Lower leg skin (tissue), 4 donors: Measurements from ENCODE around the gene TSPAN11. TPM values are rescaled to one million over a fixed set of nuclear protein-coding genes. Genes with fewer than 3 reads are reported as not detected.

Experiments
- DNase-seq, 2 donors: peaks; one replicate each; pipeline ENCODE4 v3.0.0-alpha.2; 2019; ENCODE audit warnings: low spot score in 2 of 2
- H3K4me3 ChIP-seq: fragments of 200-600 bp; sonication (generic); 2 replicates; pipeline ENCODE4 v1.5.1; 2017; ENCODE audit warnings: mild to moderate bottlenecking, low read depth; ENCODE audit not compliant: poor library complexity, severe bottlenecking
- POLR2A ChIP-seq, 2 donors: fragments of 450-650 bp; IDR thresholded peaks; one replicate each; pipeline ENCODE4 v1.6.1; 2016 to 2017; ENCODE audit warnings: antibody characterized with exemption in 2 of 2, mild to moderate bottlenecking in 1 of 2, moderate library complexity in 1 of 2
- WGBS, 2 donors: methylation state at CpG; one replicate each; pipeline ENCODE4 v1.1.5; 2018; 5-methylcytosine and 5-hydroxymethylcytosine counted together
- intact Hi-C: fragments of 100-400 bp; cut with DNase I; formaldehyde crosslinking; loops from one replicate; pipeline ENCODE4 v1.15.0; 2023; ENCODE audit warnings: low total_unique reads
- total RNA-seq, 4 donors: library from RNA; depleted of rRNA; stranded (reverse); fragments of >200 nt; gene quantifications; one replicate each; pipeline ENCODE4 v1.1.0, GENCODE V29; 2016
- TF ChIP-seq, protein P1 (sequence below), 3 donors: fragments of 450-650 bp; IDR thresholded peaks; one replicate each; pipeline ENCODE4 v1.5.1; 2016; ENCODE audit warnings: antibody characterized with exemption in 3 of 3, mild to moderate bottlenecking in 3 of 3, moderate library complexity in 2 of 3

TSPAN11 gene
- total RNA-seq, 4 donors from 2014 or later = 1.3 to 5.4 (median 2.2) TPM

DNA sequence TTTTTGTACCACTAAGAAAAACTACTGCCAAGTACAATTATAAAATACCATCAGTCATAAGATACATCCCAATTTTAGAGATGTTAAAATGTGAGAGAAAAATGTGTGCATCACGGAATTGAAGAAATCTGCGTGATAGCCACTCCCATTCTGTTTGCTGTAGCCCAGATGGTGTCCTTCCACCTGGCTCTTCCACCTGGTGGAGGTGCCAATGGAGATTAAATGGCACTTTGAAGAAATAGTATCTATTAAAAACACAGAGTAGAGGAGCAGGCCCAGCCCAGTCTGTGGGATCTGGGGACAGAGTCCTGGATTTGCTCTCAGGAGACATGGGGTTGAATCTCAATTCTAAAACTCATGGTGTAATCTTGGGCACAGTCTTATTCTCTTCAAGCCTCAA, 35.5 kb downstream of the TSPAN11 start:
- WGBS, 2 donors = 85 to 94% methylated on average over 2 of the region's 2 CpGs
- no peak for DNase-seq

DNA sequence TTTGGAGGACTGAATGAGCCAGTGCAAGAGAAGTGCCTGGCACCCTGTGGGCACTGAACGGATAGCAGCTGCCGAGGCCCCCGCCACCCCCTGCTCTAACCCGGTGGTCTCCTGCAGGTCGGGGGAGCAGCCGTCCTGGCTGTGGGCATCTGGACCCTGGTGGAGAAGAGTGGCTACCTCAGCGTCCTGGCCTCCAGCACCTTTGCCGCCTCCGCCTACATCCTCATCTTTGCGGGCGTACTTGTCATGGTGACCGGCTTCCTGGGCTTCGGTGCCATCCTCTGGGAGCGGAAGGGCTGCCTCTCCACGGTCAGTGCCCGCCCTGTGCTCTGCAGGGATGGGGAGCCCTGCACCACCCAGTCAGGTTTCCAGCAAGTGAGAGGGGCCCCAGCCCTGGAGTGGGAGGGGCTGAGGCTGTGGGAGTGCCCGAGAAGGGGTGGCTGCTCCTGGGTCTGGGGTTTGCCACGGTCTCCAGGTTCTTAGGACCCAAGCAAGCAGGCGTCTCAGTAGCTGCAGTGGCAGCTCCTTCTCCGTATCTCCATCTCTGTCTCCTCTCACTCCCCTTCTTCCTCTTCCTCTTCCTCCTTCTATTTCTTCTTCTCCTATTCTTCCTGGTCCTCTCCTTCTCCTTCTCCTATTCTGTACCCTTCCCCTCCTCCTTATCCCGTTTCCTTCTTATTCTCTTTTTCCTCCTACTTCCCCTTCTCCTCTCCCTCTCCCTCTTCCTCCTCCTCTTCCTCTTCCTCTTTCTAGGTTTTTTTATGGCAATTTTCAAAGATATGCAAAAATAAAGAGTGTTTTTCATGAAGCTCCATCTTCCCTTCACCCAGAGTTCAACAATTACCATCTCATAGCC, 37.4 kb downstream of the TSPAN11 start:
- 86 to 89% methylated on average over 15 to 21 of the region's 21 CpGs for WGBS, 2 donors
- TF ChIP-seq, protein P1, sequence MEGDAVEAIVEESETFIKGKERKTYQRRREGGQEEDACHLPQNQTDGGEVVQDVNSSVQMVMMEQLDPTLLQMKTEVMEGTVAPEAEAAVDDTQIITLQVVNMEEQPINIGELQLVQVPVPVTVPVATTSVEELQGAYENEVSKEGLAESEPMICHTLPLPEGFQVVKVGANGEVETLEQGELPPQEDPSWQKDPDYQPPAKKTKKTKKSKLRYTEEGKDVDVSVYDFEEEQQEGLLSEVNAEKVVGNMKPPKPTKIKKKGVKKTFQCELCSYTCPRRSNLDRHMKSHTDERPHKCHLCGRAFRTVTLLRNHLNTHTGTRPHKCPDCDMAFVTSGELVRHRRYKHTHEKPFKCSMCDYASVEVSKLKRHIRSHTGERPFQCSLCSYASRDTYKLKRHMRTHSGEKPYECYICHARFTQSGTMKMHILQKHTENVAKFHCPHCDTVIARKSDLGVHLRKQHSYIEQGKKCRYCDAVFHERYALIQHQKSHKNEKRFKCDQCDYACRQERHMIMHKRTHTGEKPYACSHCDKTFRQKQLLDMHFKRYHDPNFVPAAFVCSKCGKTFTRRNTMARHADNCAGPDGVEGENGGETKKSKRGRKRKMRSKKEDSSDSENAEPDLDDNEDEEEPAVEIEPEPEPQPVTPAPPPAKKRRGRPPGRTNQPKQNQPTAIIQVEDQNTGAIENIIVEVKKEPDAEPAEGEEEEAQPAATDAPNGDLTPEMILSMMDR (IDR thresholded peaks at IDR 0.05) = no peak
- no peak for TF ChIP-seq POLR2A (IDR thresholded peaks at IDR 0.05)
- intact Hi-C loops = no loop called here
- H3K4me3 ChIP-seq = no peak overlapping the region
- no peak for DNase-seq

More for the DNA sequence above, 35.5 kb downstream of the TSPAN11 start:
- intact Hi-C loops = no loop called here
- no peak for TF ChIP-seq POLR2A (IDR thresholded peaks at IDR 0.05)
- TF ChIP-seq, protein P1 (IDR thresholded peaks at IDR 0.05) = no peak
- no peak overlapping the region for H3K4me3 ChIP-seq

DNA sequence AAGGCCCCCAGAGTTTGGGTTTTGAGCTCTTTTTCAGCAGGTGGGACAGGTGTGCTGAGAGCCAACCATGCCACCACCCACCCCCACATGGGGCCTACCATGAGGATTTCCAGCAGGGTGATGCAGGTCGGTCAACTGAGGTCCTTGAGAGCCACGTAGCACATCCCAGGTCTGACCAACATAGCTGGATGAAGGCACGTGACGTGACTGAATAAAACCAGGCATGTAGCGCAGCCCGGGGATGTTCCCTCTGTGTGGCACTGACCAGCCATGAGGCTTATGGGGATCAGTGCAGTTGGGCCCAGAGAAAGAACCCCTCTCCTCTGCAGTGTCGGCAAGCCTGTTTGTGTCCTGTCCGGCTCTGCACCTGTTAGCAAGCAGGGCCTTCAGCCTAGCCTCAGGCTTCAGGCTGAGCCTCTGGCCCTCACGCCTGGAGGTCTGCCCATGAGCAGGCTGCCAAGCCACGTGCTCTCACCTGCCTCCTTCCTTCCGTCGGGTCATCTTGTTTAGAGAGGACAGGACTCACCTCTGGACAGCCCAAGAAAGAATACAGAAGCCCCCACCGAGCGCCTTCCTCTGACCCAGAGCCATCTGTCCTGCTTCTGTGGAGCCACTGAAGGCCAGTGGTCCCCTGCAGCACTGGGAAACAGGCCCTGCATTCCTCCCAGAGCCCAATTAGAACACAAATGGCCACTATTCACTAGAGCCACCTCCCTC, 38.5 kb downstream of the TSPAN11 start:
- TF ChIP-seq, protein P1 (IDR thresholded peaks at IDR 0.05) = no peak
- TF ChIP-seq POLR2A (IDR thresholded peaks at IDR 0.05) = no peak
- WGBS, 2 donors = 85 to 89% methylated on average over 13 to 14 of the region's 14 CpGs
- H3K4me3 ChIP-seq = no peak overlapping the region
- DNase-seq = no peak
- intact Hi-C loops = no loop called here

DNA sequence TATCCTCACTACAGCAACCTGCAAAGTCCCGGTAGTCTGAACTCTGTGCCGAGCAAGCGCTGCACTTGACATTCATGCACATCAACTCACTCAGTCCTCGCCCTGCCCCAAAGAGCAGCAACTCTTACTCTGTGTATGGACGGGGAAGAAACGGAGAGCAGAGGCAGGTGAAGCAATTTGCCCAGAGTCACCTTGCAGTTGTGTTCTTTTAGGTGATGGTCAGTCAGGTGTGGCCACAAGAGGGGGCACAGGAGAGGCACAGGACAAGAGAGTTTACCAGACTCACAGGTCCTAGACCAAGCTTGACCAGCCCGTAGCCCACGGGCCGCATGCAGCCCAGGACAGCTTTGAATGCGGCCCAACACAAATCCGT, 39.1 kb downstream of the TSPAN11 start:
- TF ChIP-seq, protein P1 (IDR thresholded peaks at IDR 0.05) = no peak
- no peak for TF ChIP-seq POLR2A (IDR thresholded peaks at IDR 0.05)
- intact Hi-C loops = no loop called here
- WGBS, 2 donors = 87 to 92% methylated on average over 11 of the region's 11 CpGs
- DNase-seq = no peak
- H3K4me3 ChIP-seq = no peak overlapping the region

- H3K4me3 ChIP-seq = no peak overlapping the region
- no peak for TF ChIP-seq POLR2A (IDR thresholded peaks at IDR 0.05)
- TF ChIP-seq, protein P1 (IDR thresholded peaks at IDR 0.05) = no peak
- no peak for DNase-seq
- WGBS, 2 donors = 81 to 92% methylated on average over 3 of the region's 3 CpGs
- intact Hi-C loops = no loop called here
Observed at GRCh38 chr12:30967026-30967425, 40.5 kb downstream of the TSPAN11 start.
